HG02870 (cell line): ENCODE data around the gene NELL2.

ENCODE experiments used
- ATAC-seq: cut with Tn5 transposase; IDR thresholded peaks from one replicate; pipeline ENCODE4 v1.9.1; 2021; ENCODE audit warnings: mild to moderate bottlenecking, moderate library complexity; ENCODE audit not compliant: unreplicated experiment

NELL2 gene

GRCh38 chr12:44488180-44488579, 387.9 kb downstream of the NELL2 start:
- no peak for ATAC-seq

GRCh38 chr12:44484862-44485261, 391.3 kb downstream of the NELL2 start:
- ATAC-seq = no peak

- no peak for ATAC-seq
Measured at GRCh38 chr12:44477331-44477980, 398.7 kb downstream of the NELL2 start.

GRCh38 chr12:44476683-44477082, 399.4 kb downstream of the NELL2 start:
- ATAC-seq = no peak

GRCh38 chr12:44465139-44465538, 411.0 kb downstream of the NELL2 start:
- ATAC-seq = no peak

GRCh38 chr12:44464180-44464579, 411.9 kb downstream of the NELL2 start:
- ATAC-seq = no peak

GRCh38 chr12:44462729-44463128, 413.4 kb downstream of the NELL2 start:
- ATAC-seq = no peak

- ATAC-seq = no peak
Measured at GRCh38 chr12:44460261-44460660, 415.9 kb downstream of the NELL2 start.

GRCh38 chr12:44459569-44459968, 416.5 kb downstream of the NELL2 start:
- no peak for ATAC-seq
